HG02588 (cell line): Measurements from ENCODE around the gene PTPN5.
"Not testable (repeated sequence)": the region's sequence is repeated elsewhere in the genome, so short reads cannot be mapped to it uniquely, and the experiment has no call there.

Experiments
- ATAC-seq: cut with Tn5 transposase; IDR thresholded peaks from one replicate; pipeline ENCODE4 v1.9.1; 2021; ENCODE audit warnings: mild to moderate bottlenecking, moderate library complexity; ENCODE audit not compliant: unreplicated experiment

PTPN5 gene

DNA sequence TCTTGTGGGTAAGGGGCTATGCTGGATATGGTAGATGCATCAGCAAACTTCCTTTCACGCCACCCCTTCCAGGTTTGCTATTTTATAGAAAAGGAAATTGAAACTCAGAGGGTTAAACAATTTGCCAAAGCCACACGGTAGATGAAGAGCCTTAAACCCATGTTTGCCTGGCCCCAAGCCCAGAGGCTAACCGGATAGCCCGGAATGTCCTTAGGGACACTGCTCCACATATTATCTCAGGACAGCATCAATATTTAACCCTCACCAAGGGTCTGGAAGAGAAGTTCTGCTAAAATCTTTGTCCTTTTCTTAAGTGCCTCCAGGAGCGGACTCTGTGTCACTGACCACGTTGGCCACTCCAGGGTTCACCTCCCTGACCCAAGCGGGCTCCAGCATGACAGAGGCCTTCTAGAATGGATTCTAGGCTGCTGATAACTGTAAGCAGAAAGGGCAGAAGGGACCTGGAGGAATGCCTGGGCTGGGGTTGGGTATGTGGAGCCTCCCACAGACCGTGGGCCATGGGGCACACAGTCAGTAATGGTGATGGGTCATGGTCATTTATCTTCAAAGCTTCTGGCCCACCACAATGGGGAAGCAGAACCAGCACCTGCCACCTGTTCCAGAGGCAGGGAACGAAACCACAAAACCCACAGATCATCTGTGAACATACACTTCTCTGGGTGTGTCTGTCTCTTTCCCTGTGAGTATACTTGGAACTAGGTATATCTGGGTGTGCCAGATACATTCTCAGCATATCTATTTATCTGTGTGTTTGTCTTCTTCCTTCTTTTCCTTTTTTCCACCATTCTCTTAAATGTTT is 98.4 kb downstream of the PTPN5 start:
- ATAC-seq: no peak

DNA sequence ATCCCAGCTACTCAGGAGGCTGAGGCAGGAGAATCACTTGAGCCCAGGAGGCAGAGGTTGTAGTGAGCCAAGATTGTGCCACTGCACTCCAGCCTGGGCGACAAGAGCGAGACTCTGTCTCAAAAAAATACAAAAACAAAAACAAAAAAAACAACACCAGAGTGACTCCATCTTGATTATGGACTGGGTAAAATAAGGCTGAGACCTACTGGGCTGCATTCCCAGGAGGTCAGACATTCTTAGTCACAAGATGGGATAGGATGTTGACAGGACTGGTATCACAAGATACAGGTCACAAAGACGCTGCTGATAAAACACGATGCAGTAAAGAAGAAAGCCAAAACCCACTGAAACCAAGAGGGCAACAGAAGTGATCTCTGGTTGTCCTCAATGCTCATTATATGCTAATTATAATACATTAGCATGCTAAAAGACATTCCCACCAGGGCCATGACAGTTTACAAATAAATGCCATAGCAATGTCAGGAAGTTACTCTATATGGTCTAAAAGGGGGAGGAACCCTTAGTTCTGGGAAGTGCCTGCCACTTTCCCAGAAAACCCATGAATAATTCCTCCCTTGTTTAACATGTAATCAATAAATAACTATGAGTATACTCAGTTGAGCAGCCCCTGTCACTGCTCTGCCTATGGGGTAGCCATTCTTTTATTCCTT is 100.0 kb downstream of the PTPN5 start:
- ATAC-seq: not testable (repeated sequence)

DNA sequence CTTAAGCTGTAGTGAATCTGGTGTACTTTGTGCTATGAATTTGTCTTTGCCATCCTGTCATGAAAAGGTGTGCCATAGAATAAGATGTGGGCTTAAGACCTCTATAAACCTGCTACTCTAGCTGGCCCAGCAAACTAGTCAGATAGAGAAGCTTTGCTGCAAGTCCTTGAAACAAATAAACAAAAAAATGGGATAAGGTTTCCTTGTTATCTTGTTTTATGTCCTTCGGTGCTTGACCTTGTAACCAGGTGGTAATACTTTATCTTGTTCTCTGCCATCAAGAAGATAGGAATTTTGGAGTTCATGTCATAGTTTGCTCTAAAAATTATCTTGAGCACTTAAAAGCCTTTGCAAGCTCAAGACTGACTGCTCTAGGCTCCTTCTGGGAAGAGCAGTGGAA is 107.3 kb downstream of the PTPN5 start:
- no peak for ATAC-seq

DNA sequence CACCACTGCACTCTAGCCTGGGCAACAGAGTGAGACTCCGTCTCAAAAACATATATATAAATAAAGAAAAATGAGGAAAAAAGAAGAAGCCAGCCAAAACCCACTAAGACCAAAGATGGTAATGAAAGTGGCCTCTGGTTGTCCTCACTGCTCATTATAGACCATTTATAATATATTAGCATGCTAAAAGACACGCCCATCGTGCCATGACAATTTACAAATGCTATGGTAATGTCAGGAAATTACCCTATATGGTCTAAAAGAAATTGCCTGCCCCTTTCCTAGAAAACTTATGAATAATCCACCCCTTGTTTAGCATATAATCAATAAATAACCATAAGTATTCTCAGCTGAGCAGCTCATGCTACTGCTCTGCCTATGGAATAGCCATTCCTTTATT is 109.1 kb downstream of the PTPN5 start:
- ATAC-seq: no peak

DNA sequence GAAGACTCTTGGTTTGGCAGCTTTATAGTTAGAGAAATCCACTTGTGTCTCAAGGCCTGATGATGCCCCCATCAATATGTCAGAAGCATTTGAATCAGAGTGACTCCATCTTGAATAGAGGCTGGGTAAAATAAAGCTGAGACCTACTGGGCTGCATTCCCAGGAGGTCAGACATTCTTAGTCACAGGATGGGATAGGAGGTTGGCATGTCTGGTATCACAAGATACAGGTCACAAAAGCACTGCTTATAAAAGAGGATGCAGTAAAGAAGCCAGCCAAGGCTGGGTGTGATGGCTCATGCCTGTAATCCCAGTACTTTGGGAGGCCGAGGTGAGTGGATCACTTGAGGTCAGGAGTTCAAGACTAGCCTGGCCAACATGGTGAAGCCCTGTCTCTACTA is 109.6 kb downstream of the PTPN5 start:
- not testable (repeated sequence) for ATAC-seq
